ENCODE results near the gene SIGLEC9.

DNA sequence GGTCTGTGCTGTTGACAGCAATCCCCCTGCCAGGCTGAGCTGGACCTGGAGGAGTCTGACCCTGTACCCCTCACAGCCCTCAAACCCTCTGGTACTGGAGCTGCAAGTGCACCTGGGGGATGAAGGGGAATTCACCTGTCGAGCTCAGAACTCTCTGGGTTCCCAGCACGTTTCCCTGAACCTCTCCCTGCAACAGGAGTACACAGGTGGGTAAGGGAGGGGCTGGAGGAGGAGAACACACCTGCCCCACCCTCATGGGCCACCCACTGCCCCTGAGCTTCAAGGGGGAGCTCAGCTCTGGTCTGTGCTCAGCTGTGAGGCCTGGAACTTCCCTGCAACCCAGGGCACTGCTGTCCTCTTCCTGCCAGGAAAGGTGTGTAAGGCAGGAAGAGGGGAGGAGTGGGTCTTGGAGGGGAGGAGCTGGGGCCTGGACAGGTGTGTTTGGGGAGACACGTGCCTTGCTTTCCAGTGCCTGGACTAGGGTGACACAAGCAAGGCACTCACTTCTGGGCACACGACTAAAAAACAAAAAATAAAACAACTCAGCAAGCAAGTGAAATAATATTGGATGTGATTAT, 21.3 kb downstream of the SIGLEC9 start:
- no peak for TF ChIP-seq POLR2A (IDR thresholded peaks at IDR 0.05)
- TF ChIP-seq, protein P1, sequence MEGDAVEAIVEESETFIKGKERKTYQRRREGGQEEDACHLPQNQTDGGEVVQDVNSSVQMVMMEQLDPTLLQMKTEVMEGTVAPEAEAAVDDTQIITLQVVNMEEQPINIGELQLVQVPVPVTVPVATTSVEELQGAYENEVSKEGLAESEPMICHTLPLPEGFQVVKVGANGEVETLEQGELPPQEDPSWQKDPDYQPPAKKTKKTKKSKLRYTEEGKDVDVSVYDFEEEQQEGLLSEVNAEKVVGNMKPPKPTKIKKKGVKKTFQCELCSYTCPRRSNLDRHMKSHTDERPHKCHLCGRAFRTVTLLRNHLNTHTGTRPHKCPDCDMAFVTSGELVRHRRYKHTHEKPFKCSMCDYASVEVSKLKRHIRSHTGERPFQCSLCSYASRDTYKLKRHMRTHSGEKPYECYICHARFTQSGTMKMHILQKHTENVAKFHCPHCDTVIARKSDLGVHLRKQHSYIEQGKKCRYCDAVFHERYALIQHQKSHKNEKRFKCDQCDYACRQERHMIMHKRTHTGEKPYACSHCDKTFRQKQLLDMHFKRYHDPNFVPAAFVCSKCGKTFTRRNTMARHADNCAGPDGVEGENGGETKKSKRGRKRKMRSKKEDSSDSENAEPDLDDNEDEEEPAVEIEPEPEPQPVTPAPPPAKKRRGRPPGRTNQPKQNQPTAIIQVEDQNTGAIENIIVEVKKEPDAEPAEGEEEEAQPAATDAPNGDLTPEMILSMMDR (IDR thresholded peaks at IDR 0.05), result no peak
